Measurements from ENCODE around the gene GPR146. TPM values are rescaled to one million over a fixed set of nuclear protein-coding genes. Genes with fewer than 3 reads are reported as not detected.
A peak's percentile ranks its signal among the peaks of the same experiment; 100 is the strongest.

The GPR146 gene
- total and polyA plus RNA-seq, 11 donors: 11.1 to 56.8 (median 25.2) TPM

GRCh38 chr7:1054861-1055450 lies 10.6 kb downstream of the GPR146 start:
- DNase-seq (peak; percentile 78 to 91 (median 88)), ATAC-seq (peak; percentile 68 to 76 (median 73))
- Histone ChIP-seq H3K4me3 (peak overlapping the region; percentile 0 to 57 (median 50)), H3K9me3 (no peaks in the 10 kb centered on the region), H3K36me3 (peaks cover 0 to 13% (median 0%) of the 10 kb centered on the region in 9 donors), H3K27me3 (peaks cover 0 to 5% (median 0%) of the 10 kb centered on the region in 9 donors), H3K27ac (peak overlapping the region; percentile 41 to 97 (median 85)), H3K4me1 (peaks cover 4 to 75% (median 65%) of the 10 kb centered on the region in 12 donors)
- intact Hi-C loops (cut with DNase I): no loop called here
- 13 to 29% (median 16%) methylated on average over 21 to 32 of the region's 32 CpGs for WGBS, 4 donors
- TF ChIP-seq POLR2A (IDR thresholded peaks at IDR 0.05) (peak in 1 of 2 donors; percentile 60), CTCF (IDR thresholded peaks at IDR 0.05) (no peak)

- peak overlapping the region; percentile 0 to 57 (median 50) for H3K4me3 ChIP-seq
- H3K9me3 ChIP-seq: no peaks in the 10 kb centered on the region
- 23 to 42% (median 27%) methylated on average over 6 to 15 of the region's 15 CpGs for WGBS, 4 donors
- peaks cover 0 to 5% (median 0%) of the 10 kb centered on the region in 9 donors for H3K27me3 ChIP-seq
- no peak for ATAC-seq
- no peak for TF ChIP-seq CTCF (IDR thresholded peaks at IDR 0.05)
- TF ChIP-seq POLR2A (IDR thresholded peaks at IDR 0.05): no peak
- peaks cover 4 to 75% (median 66%) of the 10 kb centered on the region in 12 donors for H3K4me1 ChIP-seq
- intact Hi-C loops (cut with DNase I): no loop called here
- peaks cover 0 to 13% (median 0%) of the 10 kb centered on the region in 9 donors for H3K36me3 ChIP-seq
- DNase-seq: peak in 1 of 5 donors; percentile 31
- peak overlapping the region; percentile 41 to 97 (median 85) for H3K27ac ChIP-seq
Measured at GRCh38 chr7:1055491-1055955, 11.2 kb downstream of the GPR146 start.

GRCh38 chr7:1055956-1056784 lies 11.8 kb downstream of the GPR146 start:
- H3K4me1 ChIP-seq: peaks cover 4 to 75% (median 66%) of the 10 kb centered on the region in 12 donors
- H3K4me3 ChIP-seq: peak overlapping the region; percentile 0 to 57 (median 50)
- DNase-seq (peak in 4 of 5 donors; percentile 58 to 75 (median 62)), ATAC-seq (peak in 3 of 4 donors; percentile 27 to 41 (median 31))
- peak overlapping the region; percentile 41 to 97 (median 85) for H3K27ac ChIP-seq
- TF ChIP-seq CTCF (IDR thresholded peaks at IDR 0.05): no peak
- no peak for TF ChIP-seq POLR2A (IDR thresholded peaks at IDR 0.05)
- intact Hi-C loops (cut with DNase I): no loop called here
- H3K9me3 ChIP-seq: no peaks in the 10 kb centered on the region
- H3K27me3 ChIP-seq: peaks cover 0 to 5% (median 0%) of the 10 kb centered on the region in 9 donors
- peaks cover 0 to 13% (median 0%) of the 10 kb centered on the region in 9 donors for H3K36me3 ChIP-seq
- 42 to 61% (median 54%) methylated on average over 26 to 36 of the region's 36 CpGs for WGBS, 4 donors
